IPS-20b (cell line): ENCODE data around the gene RRP9.

ENCODE experiments used
- H3K27ac ChIP-seq: one replicate; pipeline ENCODE4 v1.5.1; 2013; ENCODE audit warnings: low read length
- H3K27me3 ChIP-seq: 2 replicates; pipeline ENCODE4 v1.6.1; 2013; ENCODE audit warnings: mild to moderate bottlenecking, low read length, inconsistent platforms; ENCODE audit not compliant: insufficient read depth
- H3K36me3 ChIP-seq: 2 replicates; pipeline ENCODE4 v1.6.1; 2013; ENCODE audit warnings: low read depth, mild to moderate bottlenecking, inconsistent platforms, low read length, moderate library complexity; ENCODE audit not compliant: insufficient read depth
- H3K4me1 ChIP-seq: 2 replicates; pipeline ENCODE4 v1.6.1; 2013; ENCODE audit warnings: mild to moderate bottlenecking, control low read depth, inconsistent platforms, low read length, moderate library complexity; ENCODE audit not compliant: insufficient read depth
- H3K4me3 ChIP-seq: 2 replicates; pipeline ENCODE4 v1.5.1; 2013; ENCODE audit warnings: mild to moderate bottlenecking, low read length, inconsistent platforms
- H3K9ac ChIP-seq: 2 replicates; pipeline ENCODE4 v1.6.1; 2013; ENCODE audit warnings: low read depth, mild to moderate bottlenecking, inconsistent platforms, low read length, moderate library complexity
- H3K9me3 ChIP-seq: 2 replicates; pipeline ENCODE4 v1.6.1; 2013; ENCODE audit warnings: mild to moderate bottlenecking, low read depth, low read length, inconsistent platforms; ENCODE audit not compliant: insufficient read depth

Gene RRP9

DNA sequence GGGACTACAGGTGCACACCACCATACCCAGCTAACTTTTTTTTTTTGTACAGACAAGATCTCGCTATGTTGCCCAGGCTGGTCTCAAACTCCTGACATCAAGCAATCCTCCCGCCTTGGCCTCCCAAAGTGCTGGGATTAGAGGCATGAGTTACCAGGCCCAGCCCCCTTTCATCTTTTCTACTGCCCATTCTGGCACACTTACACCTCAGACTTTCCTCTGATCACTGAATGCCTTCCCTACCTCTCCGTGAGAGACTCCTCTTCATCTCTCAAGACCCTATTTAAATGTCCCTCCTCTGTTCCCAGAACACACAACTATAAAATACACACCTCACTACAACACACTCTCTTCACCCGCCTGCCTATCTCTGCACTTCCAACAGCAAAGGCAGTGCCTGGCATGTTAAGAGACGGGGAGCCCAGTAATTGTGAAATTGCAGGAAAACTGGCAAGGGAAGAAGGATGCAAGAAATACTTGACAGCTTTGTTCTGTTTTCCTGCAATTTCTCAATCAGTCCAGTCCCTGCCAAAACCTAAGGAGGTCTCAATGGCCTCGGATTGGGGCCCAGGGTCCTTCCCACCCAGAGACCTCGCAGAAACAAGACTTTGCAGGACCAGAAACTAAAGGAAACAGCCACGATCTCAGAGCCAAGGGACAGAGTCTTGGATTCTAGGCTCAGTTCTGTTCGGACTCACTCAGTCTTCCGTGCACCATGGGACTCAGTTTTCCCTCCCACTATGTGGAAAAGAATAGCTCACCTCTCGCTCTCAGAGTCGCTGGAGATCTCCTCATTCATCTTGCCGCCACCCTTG is 849 bp downstream of the RRP9 start:
- Histone ChIP-seq H3K4me3 (peak overlapping the region; percentile 89), H3K27ac (no peak overlapping the region), H3K4me1 (no peaks in the 10 kb centered on the region)

DNA sequence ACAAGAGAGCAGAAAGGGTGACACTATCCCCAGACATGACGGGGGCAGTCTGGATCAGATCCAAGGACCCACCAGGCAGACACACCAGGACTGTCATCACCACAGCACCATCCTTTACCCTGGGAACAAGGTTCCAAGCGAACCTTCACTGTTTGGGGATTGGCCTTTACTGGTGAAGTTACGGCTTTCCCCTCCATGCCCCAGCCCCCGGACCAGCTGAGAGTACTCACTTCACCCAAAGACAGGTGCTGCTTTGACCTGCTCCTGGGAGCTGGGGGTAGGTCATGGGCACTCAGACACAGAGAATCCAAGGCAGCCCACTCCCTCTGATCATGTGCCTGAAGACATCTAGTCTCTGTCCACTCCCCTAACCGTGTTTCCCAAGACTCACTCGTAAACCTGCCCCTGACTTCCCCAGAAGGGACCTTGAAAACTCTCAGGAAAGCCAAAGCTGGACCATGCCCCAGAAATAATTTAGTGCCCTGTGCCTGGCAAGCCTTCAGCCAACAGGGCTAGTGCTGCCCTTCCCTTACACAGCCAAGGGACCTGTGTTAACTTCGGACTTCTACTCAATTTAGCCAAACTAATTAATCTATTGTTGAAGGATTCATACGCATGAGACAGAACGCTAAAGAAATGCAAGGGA is 2.8 kb downstream of the RRP9 start:
- no peaks in the 10 kb centered on the region for H3K9me3 ChIP-seq
- no peaks in the 10 kb centered on the region for H3K4me1 ChIP-seq
- peaks cover 66% of the 10 kb centered on the region for H3K36me3 ChIP-seq
- peaks cover 7% of the 10 kb centered on the region; the same call in 1 of the 2 replicates for H3K27me3 ChIP-seq
- H3K4me3 ChIP-seq: no peak overlapping the region
- no peak overlapping the region for H3K9ac ChIP-seq
- no peak overlapping the region for H3K27ac ChIP-seq

More for the DNA sequence above, 849 bp downstream of the RRP9 start:
- H3K9me3 ChIP-seq: no peaks in the 10 kb centered on the region
- H3K36me3 ChIP-seq: peaks cover 46% of the 10 kb centered on the region
- H3K9ac ChIP-seq: peak overlapping the region; percentile 89
- H3K27me3 ChIP-seq: peaks cover 7% of the 10 kb centered on the region; the same call in 1 of the 2 replicates

DNA sequence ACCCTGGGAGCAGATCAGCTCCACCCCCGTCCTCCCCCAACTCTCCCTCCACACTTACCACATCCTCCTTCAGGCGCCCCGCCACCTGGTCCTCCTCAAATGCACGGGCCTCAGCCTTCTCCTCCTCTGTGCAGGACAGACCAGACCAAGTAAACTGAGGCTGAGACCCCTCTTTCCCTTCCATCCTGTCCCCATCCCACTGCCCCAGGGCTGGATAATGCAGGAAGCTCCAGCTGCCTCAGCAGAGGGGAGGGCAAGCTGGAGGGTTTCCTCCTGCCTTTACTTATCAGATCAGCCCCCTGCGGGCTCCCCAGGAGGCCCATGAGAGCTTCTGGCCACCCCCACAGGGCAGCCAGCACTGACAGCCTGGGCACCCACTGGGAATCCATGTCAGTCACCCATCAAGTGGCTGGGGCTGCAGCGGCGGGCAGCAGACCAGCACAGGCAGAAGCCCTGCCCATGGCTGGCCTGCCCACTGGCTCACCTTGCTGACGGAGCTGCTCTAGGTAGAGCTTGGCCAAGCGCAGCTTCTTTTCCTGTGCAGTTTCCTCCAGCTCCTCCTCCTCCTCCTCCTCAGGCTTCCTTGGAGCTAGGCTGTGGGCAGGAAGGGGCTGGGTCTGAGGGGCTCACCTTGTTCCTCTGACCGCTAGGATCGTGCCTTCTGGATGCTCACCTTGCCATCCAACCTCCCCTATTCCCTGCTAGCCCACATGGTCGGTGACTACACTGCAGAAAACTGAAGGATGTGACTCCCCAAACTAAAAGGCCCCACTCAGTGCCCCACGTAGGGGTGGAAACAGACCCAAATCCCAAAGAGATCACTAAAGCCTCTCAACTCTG is 3.9 kb downstream of the RRP9 start:
- peaks cover 4% of the 10 kb centered on the region; the same call in 1 of the 2 replicates for H3K27me3 ChIP-seq
- no peak overlapping the region for H3K27ac ChIP-seq
- no peaks in the 10 kb centered on the region for H3K9me3 ChIP-seq
- no peak overlapping the region for H3K9ac ChIP-seq
- peaks cover 76% of the 10 kb centered on the region for H3K36me3 ChIP-seq
- no peak overlapping the region for H3K4me3 ChIP-seq
- H3K4me1 ChIP-seq: no peaks in the 10 kb centered on the region

DNA sequence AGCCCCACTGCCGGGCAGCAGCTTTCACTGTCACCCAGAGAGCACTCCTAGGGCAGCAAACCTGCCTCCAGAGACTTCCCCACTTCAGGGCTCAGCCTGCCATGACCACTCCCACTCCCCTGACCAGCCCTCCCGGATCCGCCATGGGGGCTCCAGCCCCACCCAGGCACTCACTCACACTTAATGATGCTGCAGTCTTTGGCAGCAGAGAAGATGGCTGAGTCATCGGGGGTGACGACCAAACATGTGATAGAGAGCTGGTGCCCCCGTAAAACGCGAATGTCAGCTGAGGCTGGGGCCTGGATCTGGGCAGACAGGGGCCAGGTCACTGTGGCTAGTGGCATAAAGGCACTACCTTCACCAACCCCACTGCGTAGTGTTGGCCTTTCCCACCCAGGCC is 4.7 kb downstream of the RRP9 start:
- Histone ChIP-seq H3K36me3 (peaks cover 81% of the 10 kb centered on the region), H3K9me3 (no peaks in the 10 kb centered on the region), H3K27ac (no peak overlapping the region), H3K27me3 (no peaks in the 10 kb centered on the region), H3K4me1 (no peaks in the 10 kb centered on the region), H3K4me3 (no peak overlapping the region), H3K9ac (no peak overlapping the region)

DNA sequence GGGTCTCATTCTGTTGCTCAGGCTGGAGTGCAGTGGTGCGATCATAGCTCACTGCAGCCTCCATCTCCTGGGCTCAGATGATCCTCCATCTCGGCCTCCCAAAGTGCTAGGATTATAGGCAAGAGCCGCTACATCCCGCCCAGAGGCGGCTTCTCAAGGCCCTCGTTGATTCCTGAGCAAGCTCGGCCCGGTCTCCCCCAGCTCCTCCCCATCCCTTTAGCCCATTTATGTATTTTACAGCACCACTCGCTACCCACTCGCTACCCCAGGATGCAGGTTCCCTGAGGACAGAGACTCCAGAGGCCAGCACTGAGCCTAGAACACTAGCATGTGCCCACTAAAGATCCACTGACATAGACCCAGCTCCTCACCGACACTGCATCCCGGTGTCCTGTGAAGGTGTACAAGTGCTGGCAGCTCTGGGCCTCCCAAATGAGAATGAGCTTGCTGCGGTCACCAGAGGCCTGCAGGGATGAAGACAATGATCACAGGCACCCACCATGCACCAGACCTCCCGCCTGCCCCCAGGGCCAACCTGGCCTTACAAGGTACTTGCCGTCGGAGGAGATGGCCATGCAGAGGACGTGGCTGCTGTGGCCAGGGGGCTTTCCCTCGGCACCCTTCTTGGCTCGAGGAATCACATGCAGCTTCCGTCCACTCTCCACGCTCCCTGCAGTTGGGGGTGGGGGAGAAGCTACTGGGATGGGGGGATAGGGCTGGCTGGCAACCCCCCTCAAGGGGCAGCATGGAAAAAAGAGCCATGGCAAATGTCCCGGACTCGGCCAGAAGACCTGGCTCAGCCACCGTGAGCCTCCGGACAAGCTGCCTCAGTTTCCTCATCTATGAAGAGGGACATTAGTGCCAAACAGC is 5.6 kb downstream of the RRP9 start:
- peaks cover 85% of the 10 kb centered on the region for H3K36me3 ChIP-seq

DNA sequence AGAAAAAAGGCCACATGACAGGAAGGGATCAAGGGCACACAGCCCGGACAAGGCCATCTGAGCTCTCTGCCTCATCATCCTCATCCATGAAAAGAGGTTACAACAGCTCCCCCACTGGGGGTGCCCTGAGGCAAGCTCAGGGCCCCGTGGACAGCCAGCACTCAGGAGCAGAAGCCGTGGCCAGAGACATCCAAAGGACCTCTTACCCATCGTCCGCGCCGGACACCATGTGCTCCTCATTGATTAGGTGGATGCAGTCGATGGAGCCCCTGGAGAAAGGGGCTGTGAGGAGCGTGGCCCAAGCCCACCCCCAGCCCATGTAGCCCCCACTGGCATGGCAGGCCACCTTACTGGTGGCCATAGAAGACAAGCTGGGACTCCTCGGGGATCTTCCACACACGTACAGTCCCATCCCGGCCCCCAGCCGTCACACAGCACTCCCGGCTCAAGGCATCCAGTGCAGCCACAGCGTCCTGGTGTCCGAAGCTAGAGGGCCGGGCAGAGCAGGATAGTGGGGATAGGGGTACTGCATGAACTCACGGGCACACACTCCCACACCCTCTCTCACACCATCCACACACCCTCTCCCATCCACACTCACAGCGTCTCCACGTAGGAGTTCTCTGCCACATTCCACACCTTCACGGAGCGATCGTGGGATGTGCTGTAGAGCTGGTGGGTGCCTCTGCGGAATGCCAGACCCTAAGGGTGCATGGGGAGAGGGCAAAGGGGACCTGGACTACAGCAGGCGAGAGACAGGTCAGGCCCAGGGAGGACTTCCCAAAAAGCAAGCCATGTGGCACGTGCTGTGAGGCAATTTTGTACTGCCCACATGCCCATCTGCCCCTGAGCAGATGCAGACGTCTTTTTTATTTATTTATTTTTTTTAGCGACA is 6.5 kb downstream of the RRP9 start:
- H3K27me3 ChIP-seq: no peaks in the 10 kb centered on the region
- peaks cover 83% of the 10 kb centered on the region for H3K36me3 ChIP-seq
- H3K4me1 ChIP-seq: no peaks in the 10 kb centered on the region
- no peak overlapping the region for H3K9ac ChIP-seq
- H3K27ac ChIP-seq: no peak overlapping the region
- no peak overlapping the region for H3K4me3 ChIP-seq
- H3K9me3 ChIP-seq: no peaks in the 10 kb centered on the region

More for the DNA sequence above, 5.6 kb downstream of the RRP9 start:
- Histone ChIP-seq H3K4me3 (no peak overlapping the region), H3K9me3 (no peaks in the 10 kb centered on the region), H3K27ac (no peak overlapping the region), H3K4me1 (no peaks in the 10 kb centered on the region), H3K9ac (no peak overlapping the region), H3K27me3 (no peaks in the 10 kb centered on the region)

DNA sequence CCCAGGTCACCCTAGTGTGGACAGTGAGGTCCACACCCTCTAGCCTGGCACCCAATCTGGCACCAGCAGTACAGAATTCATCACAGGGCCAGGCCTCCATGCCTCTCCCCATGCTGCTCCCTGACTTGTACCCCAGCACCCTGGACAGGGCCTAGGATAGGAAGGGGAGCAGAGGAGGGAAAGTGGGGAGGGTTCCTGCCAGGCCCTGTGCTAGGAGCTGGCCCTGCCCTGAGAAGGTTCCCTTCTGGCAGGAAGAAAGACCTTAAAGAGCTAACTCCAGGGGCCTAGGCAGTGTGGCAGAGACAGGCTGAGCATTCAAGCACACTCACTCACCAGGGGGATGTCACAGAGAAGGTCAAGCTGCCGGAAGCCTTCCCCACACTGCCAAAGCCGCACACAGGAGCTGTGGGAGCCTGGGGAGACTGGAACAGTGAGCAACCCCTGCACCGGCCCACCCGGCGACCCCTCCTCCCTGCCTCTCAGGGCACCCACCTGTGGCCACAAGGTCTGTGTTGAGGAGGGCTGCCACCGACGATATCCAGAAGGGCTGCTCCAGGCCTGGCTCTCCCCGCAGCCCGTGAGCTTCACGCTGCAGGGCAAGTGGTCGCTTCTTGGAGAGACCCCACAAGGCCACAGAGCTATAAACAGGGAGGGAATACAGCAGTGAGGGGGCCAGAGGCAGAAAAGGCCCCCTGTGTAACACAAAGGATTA is 7.4 kb downstream of the RRP9 start:
- H3K4me1 ChIP-seq: no peaks in the 10 kb centered on the region
- H3K27ac ChIP-seq: no peak overlapping the region
- H3K9me3 ChIP-seq: no peaks in the 10 kb centered on the region
- peaks cover 74% of the 10 kb centered on the region for H3K36me3 ChIP-seq
- H3K4me3 ChIP-seq: no peak overlapping the region
- H3K27me3 ChIP-seq: no peaks in the 10 kb centered on the region
- H3K9ac ChIP-seq: no peak overlapping the region

DNA sequence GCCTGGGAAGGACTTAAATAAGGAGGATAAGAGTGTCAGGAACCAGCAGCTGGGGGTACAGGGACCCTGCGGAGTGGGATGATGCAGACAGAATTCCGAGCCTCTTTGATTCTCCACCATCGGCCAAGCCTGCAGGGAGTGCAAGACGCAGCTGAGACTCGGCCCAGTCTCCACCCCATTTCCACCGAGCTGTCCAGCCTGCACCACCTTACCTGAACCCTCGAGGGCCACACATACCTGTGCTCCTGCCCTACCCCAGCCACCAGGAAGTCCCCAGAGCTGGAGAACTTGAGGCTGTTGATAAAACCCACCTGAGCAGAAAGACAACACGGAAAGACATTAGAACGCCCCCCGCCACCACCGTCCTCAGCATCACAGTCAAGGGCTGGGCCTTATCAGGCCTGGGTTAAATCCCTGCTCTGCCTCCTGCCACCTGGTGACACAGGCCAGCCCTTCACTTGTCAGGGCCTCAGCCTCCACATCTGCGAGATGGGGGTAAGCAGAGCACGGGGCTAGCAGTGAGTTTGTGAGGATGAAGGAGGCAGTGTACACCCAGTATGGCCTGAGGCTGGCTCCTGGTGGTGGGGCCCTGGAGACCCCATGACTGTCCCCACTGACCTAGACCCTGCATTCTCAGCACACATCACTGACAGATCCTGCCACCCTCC is 8.1 kb downstream of the RRP9 start:
- H3K27ac ChIP-seq: no peak overlapping the region
- peaks cover 67% of the 10 kb centered on the region for H3K36me3 ChIP-seq
- H3K4me3 ChIP-seq: no peak overlapping the region
- H3K9ac ChIP-seq: no peak overlapping the region
- H3K27me3 ChIP-seq: no peaks in the 10 kb centered on the region
- no peaks in the 10 kb centered on the region for H3K4me1 ChIP-seq
- no peaks in the 10 kb centered on the region for H3K9me3 ChIP-seq

DNA sequence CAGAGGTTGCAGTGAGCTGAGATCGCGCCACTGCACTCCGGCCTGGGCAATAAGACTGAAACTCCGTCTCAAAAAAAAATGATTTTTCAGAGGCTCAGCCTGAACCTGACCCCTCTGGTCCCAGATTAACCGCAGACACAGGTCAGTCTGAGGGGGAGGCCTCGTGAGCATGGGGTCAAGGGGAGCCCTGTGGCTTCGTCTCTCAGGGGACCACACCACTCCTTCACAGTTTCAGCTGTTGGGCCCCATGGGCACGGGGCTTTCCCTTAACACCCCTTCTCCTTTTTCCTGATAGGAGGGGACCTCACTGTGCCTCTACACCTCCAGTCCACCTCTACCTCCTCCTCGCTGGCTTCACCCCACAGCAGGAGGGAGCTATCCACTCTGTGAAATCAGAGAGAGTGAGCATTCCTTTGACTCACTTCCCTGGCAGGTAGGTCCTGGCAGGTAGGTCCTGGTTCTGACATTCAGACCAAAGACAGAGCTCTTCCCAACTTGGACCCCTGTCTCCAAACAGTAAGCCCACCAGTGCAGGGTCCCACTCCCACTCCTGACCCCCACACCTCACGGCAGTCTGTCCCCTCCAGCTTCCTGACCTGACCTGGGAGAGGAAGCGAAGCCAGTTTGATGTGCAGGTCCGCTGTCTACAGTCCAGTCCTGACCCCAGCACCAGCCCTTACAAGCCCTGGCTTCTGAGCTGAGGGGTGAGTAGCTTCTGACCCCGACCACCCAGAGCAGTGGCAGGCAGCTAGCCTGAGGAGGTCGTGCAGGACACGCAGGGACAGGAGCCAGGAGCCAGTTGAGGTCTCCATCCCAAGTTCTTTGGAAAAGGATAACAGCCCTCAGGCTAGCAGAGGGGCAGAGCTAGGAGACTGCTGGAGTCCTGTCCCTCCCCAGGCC is 9.0 kb downstream of the RRP9 start:
- no peak overlapping the region for H3K9ac ChIP-seq
- H3K4me3 ChIP-seq: no peak overlapping the region
- H3K9me3 ChIP-seq: no peaks in the 10 kb centered on the region
- no peak overlapping the region for H3K27ac ChIP-seq
- no peaks in the 10 kb centered on the region for H3K4me1 ChIP-seq
- H3K27me3 ChIP-seq: no peaks in the 10 kb centered on the region
- H3K36me3 ChIP-seq: peaks cover 58% of the 10 kb centered on the region
